MM.1S (cell line): ENCODE measurements around the gene NTM.
A peak's percentile ranks its signal among the peaks of the same experiment; 100 is the strongest.
"Not testable (repeated sequence)": the region's sequence is repeated elsewhere in the genome, so short reads cannot be mapped to it uniquely, and the experiment has no call there.

ENCODE experiments used
- DNase-seq: peaks from one replicate; pipeline ENCODE4 v3.0.0-alpha.2; 2015
- H2AFZ ChIP-seq: fragments of 300-600 bp; sonication (generic); 2 replicates; pipeline ENCODE4 v1.6.0; 2016; ENCODE audit warnings: antibody characterized with exemption, low read length
- H3F3A ChIP-seq: fragments of 300-600 bp; sonication (generic); 2 replicates; pipeline ENCODE4 v1.6.1; 2016; ENCODE audit warnings: mild to moderate bottlenecking, antibody characterized with exemption, low read length, moderate library complexity, mixed read lengths; ENCODE audit not compliant: insufficient read depth
- H3K27ac ChIP-seq: fragments of 300-600 bp; sonication (generic); 2 replicates; pipeline ENCODE4 v1.5.1; 2016; ENCODE audit warnings: mild to moderate bottlenecking, low read length
- H3K27me3 ChIP-seq: fragments of 300-600 bp; sonication (generic); replicated peaks from 2 replicates; pipeline ENCODE4 v1.6.0; 2016; ENCODE audit warnings: low read length; ENCODE audit not compliant: insufficient read depth
- H3K36me3 ChIP-seq: fragments of 300-600 bp; sonication (generic); replicated peaks from 2 replicates; pipeline ENCODE4 v1.6.1; 2016; ENCODE audit warnings: mild to moderate bottlenecking, low read length, mixed read lengths; ENCODE audit not compliant: insufficient read depth
- H3K4me1 ChIP-seq: fragments of 300-600 bp; sonication (generic); 2 replicates; pipeline ENCODE4 v1.6.1; 2016; ENCODE audit warnings: low read length, mixed read lengths
- H3K4me2 ChIP-seq: fragments of 300-600 bp; sonication (generic); 2 replicates; pipeline ENCODE4 v1.6.0; 2016; ENCODE audit warnings: low read depth, low read length
- H3K4me3 ChIP-seq: fragments of 300-600 bp; sonication (generic); 2 replicates; pipeline ENCODE4 v1.5.1; 2016; ENCODE audit warnings: low read length, mixed read lengths
- H3K79me2 ChIP-seq: fragments of 300-600 bp; sonication (generic); 2 replicates; pipeline ENCODE4 v1.6.1; 2016; ENCODE audit warnings: mixed run types, low read length, mixed read lengths
- H3K9ac ChIP-seq: fragments of 300-600 bp; sonication (generic); 2 replicates; pipeline ENCODE4 v1.6.1; 2016; ENCODE audit warnings: low read length, mixed read lengths
- H3K9me2 ChIP-seq: fragments of 300-600 bp; sonication (generic); replicated peaks from 2 replicates; pipeline ENCODE4 v1.6.1; 2016; ENCODE audit warnings: mild to moderate bottlenecking, low read length, mixed read lengths; ENCODE audit not compliant: insufficient read depth
- H3K9me3 ChIP-seq: fragments of 300-600 bp; sonication (generic); replicated peaks from 2 replicates; pipeline ENCODE4 v1.6.1; 2016; ENCODE audit warnings: mild to moderate bottlenecking, low read length, mixed read lengths; ENCODE audit not compliant: insufficient read depth
- H4K20me1 ChIP-seq: fragments of 300-600 bp; sonication (generic); 2 replicates; pipeline ENCODE4 v1.6.1; 2016; ENCODE audit warnings: mild to moderate bottlenecking, low read length, moderate library complexity, mixed read lengths; ENCODE audit not compliant: insufficient read depth
- EZH2 ChIP-seq: fragments of 300-600 bp; sonication (generic); optimal IDR thresholded peaks from 2 replicates; pipeline ENCODE3; 2017; ENCODE audit warnings: low read depth, mild to moderate bottlenecking, antibody characterized with exemption, low read length, mixed read lengths
- EZH2phosphoT487 ChIP-seq: fragments of 300-600 bp; sonication (generic); IDR thresholded peaks from 2 replicates; pipeline ENCODE4 v1.6.1; 2018; ENCODE audit warnings: antibody characterized with exemption, low read length
- TF ChIP-seq, protein P1 (sequence below): fragments of 300-600 bp; sonication (generic); IDR thresholded peaks from 2 replicates; pipeline ENCODE4 v1.5.1; 2016; ENCODE audit warnings: antibody characterized with exemption, low read length, mixed read lengths

The NTM gene

DNA sequence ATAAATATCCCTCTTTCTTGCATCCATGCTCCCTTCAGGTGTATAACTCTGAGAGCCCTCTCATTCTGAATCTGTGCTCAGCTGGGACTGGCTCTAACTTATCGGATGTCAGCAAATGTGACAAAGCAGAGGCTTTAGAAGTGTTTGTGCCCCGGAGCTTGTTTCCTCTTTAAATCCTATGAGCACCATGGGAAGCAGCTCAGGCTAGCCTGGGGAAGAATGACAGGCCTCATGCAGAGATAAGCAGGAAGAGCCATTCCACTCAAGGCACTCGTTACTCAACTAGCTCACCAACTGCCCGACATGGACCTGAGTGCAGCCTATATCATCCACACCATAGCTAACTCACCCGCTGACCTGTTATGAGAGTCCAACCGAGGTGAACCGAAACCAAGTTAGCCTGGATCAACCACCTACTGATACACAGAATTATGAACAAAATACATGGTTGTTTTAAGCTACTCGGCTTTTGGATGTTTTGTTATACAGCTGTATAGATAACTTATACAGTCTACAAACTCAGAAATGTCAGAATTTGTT is 990.7 kb downstream of the NTM start:
- Histone ChIP-seq H3K4me2 (peak overlapping the region; percentile 82), H2AFZ (peak overlapping the region; percentile 46), H3K79me2 (no peaks in the 10 kb centered on the region), H3K9ac (peak overlapping the region; percentile 33; the same call in 1 of the 2 replicates), H3K4me3 (no peak overlapping the region), H3K9me2 (no peaks in the 10 kb centered on the region), H3K27ac (peak overlapping the region; percentile 98), H3K27me3 (no peaks in the 10 kb centered on the region), H3K9me3 (no peaks in the 10 kb centered on the region), H3K4me1 (peaks cover 47% of the 10 kb centered on the region), H3K36me3 (no peaks in the 10 kb centered on the region), H3F3A (peaks cover 44% of the 10 kb centered on the region), H4K20me1 (no peaks in the 10 kb centered on the region)
- TF ChIP-seq EZH2phosphoT487 (no peak), EZH2 (no peak)
- TF ChIP-seq, protein P1, sequence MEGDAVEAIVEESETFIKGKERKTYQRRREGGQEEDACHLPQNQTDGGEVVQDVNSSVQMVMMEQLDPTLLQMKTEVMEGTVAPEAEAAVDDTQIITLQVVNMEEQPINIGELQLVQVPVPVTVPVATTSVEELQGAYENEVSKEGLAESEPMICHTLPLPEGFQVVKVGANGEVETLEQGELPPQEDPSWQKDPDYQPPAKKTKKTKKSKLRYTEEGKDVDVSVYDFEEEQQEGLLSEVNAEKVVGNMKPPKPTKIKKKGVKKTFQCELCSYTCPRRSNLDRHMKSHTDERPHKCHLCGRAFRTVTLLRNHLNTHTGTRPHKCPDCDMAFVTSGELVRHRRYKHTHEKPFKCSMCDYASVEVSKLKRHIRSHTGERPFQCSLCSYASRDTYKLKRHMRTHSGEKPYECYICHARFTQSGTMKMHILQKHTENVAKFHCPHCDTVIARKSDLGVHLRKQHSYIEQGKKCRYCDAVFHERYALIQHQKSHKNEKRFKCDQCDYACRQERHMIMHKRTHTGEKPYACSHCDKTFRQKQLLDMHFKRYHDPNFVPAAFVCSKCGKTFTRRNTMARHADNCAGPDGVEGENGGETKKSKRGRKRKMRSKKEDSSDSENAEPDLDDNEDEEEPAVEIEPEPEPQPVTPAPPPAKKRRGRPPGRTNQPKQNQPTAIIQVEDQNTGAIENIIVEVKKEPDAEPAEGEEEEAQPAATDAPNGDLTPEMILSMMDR = no peak
- no peak for DNase-seq

GRCh38 chr11:132365650-132366049 is 995.2 kb downstream of the NTM start:
- H3K36me3 ChIP-seq = no peaks in the 10 kb centered on the region
- TF ChIP-seq EZH2phosphoT487 (no peak), EZH2 (no peak)
- TF ChIP-seq, protein P1 = no peak
- H3K9me2 ChIP-seq = no peaks in the 10 kb centered on the region
- DNase-seq = no peak
- peaks cover 7% of the 10 kb centered on the region for H3K4me1 ChIP-seq
- peaks cover 4% of the 10 kb centered on the region for H3F3A ChIP-seq
- H3K4me2 ChIP-seq = no peak overlapping the region
- no peaks in the 10 kb centered on the region for H3K79me2 ChIP-seq
- H3K9me3 ChIP-seq = no peaks in the 10 kb centered on the region
- H3K27me3 ChIP-seq = no peaks in the 10 kb centered on the region
- no peak overlapping the region for H3K4me3 ChIP-seq
- no peaks in the 10 kb centered on the region for H4K20me1 ChIP-seq
- H3K27ac ChIP-seq = no peak overlapping the region
- H3K9ac ChIP-seq = no peak overlapping the region
- H2AFZ ChIP-seq = no peak overlapping the region

- Histone ChIP-seq H3K4me2 (no peak overlapping the region), H3K36me3 (no peaks in the 10 kb centered on the region), H3K9ac (no peak overlapping the region), H3K9me2 (no peaks in the 10 kb centered on the region), H3K4me3 (no peak overlapping the region), H3K27me3 (no peaks in the 10 kb centered on the region), H3K79me2 (no peaks in the 10 kb centered on the region), H3K4me1 (peaks cover 5% of the 10 kb centered on the region; the same call in 1 of the 2 replicates), H3F3A (no peaks in the 10 kb centered on the region), H2AFZ (no peak overlapping the region), H3K27ac (no peak overlapping the region), H3K9me3 (no peaks in the 10 kb centered on the region), H4K20me1 (no peaks in the 10 kb centered on the region)
- DNase-seq = no peak
- TF ChIP-seq, protein P1 = no peak
- TF ChIP-seq EZH2 (no peak), EZH2phosphoT487 (no peak)
Measured at GRCh38 chr11:132367293-132367692, 996.9 kb downstream of the NTM start.

- not testable (repeated sequence) for H3K27ac ChIP-seq, H3K9ac ChIP-seq, H3K4me1 ChIP-seq, H4K20me1 ChIP-seq, H3K79me2 ChIP-seq, H3K9me3 ChIP-seq, H3K4me2 ChIP-seq, H3K9me2 ChIP-seq, H3K36me3 ChIP-seq, H2AFZ ChIP-seq, H3F3A ChIP-seq, H3K27me3 ChIP-seq, H3K4me3 ChIP-seq
- DNase-seq = peak; percentile 2
Measured at GRCh38 chr11:132370114-132370513, 999.7 kb downstream of the NTM start.
